GM12878 (cell line): Measurements from ENCODE around the gene C3. TPM values are rescaled to one million over a fixed set of nuclear protein-coding genes. Genes with fewer than 3 reads are reported as not detected.

Experiments used
- ATAC-seq: fragments of 200-7000 bp; cut with Tn5 transposase; 3 replicates; pipeline ENCODE4 v1.9.1; 2020; ENCODE audit warnings: mild to moderate bottlenecking, moderate library complexity
- BruUV-seq: library from RNA; stranded (reverse); fragments of 400-500 nt; replicated peaks from 2 replicates; lab custom pipeline; 2021; lab: Mats Ljungman, UMichigan
- CTCF ChIA-PET: fragments of 300-600 bp; sonication (Branson Sonifier 250); formaldehyde crosslinking; extraction: SDS; loops from one replicate; lab custom pipeline; 2021; ENCODE audit warnings: inconsistent platforms; lab: Yijun Ruan, JAX
- POLR2A ChIA-PET: fragments of 350-600 bp; formaldehyde crosslinking; extraction: SDS; loops from one replicate; lab custom pipeline; 2021; ENCODE audit warnings: inconsistent platforms; lab: Charles Lee
- RAD21 ChIA-PET: fragments of 300-600 bp; sonication (Branson Sonifier 250); formaldehyde crosslinking; loops from one replicate; lab custom pipeline; 2023; ENCODE audit warnings: antibody characterized with exemption; ENCODE audit not compliant: unreplicated experiment; lab: Charles Lee
- SMC1A ChIA-PET: fragments of 300-600 bp; sonication (Branson Sonifier 250); formaldehyde crosslinking; loops from one replicate; lab custom pipeline; 2023; ENCODE audit not compliant: unreplicated experiment, uncharacterized antibody; lab: Charles Lee
- DNase-seq: peaks from one replicate; pipeline ENCODE4 v3.0.0-alpha.2; 2011; ENCODE audit warnings: low read depth, low spot score
- FAIRE-seq: peaks from 3 replicates; lab custom pipeline; 2011; peaks lifted over from hg19 to GRCh38; lab: Jason Lieb, UNC
- H2AFZ ChIP-seq: 2 replicates; pipeline ENCODE4 v1.6.0; 2011; ENCODE audit warnings: low read depth, low read length, control low read depth; ENCODE audit not compliant: control insufficient read depth
- H3K27ac ChIP-seq: 2 replicates; pipeline ENCODE4 v1.5.1; 2011; ENCODE audit warnings: control low read depth; ENCODE audit not compliant: control insufficient read depth, insufficient read depth
- H3K27me3 ChIP-seq, 2 experiments: replicated peaks in 1 of 2; 2 replicates each; pipeline versions ENCODE4 v1.6.0 to v1.6.1; 2011; ENCODE audit warnings: low read length in 1 of 2; ENCODE audit not compliant: control insufficient read depth in 2 of 2, insufficient read depth in 2 of 2
- H3K36me3 ChIP-seq, 2 experiments: 2 replicates each; pipeline ENCODE4 v1.5.1; 2011; ENCODE audit warnings: low read length in 1 of 2; ENCODE audit not compliant: control insufficient read depth in 2 of 2, insufficient read depth in 2 of 2
- H3K4me1 ChIP-seq: 2 replicates; pipeline ENCODE4 v1.6.1; 2011; ENCODE audit warnings: mild to moderate bottlenecking, low read length, moderate library complexity, mixed read lengths; ENCODE audit not compliant: control insufficient read depth, insufficient read depth
- H3K4me2 ChIP-seq: 2 replicates; pipeline ENCODE4 v1.6.0; 2011; ENCODE audit warnings: control low read depth; ENCODE audit not compliant: control insufficient read depth, insufficient read depth
- H3K4me3 ChIP-seq: fragments of 200-600 bp; sonication (generic); 2 replicates; pipeline ENCODE4 v1.5.1; 2016
- H3K79me2 ChIP-seq: 2 replicates; pipeline ENCODE4 v1.6.0; 2011; ENCODE audit warnings: low read length; ENCODE audit not compliant: control insufficient read depth, insufficient read depth
- H3K9ac ChIP-seq: 2 replicates; pipeline ENCODE4 v1.8.0; 2011; ENCODE audit warnings: low read length, control low read depth, mixed read lengths; ENCODE audit not compliant: control insufficient read depth, insufficient read depth
- H3K9me3 ChIP-seq: replicated peaks from 3 replicates; pipeline ENCODE4 v1.5.1; 2011; ENCODE audit warnings: mild to moderate bottlenecking, low read length; ENCODE audit not compliant: control insufficient read depth, insufficient read depth
- H4K20me1 ChIP-seq: 2 replicates; pipeline ENCODE4 v1.6.0; 2011; ENCODE audit not compliant: control insufficient read depth, insufficient read depth
- BACH1 ChIP-seq: fragments of 450-650 bp; IDR thresholded peaks from 2 replicates; pipeline ENCODE4 v1.6.1; 2017; ENCODE audit warnings: mild to moderate bottlenecking, borderline replicate concordance
- BHLHE40 ChIP-seq, 2 experiments: fragments of 450-650 bp in 1 of 2; IDR thresholded peaks; 2 replicates each; pipeline ENCODE4 v1.6.1; 2011 to 2017; ENCODE audit warnings: low read depth in 2 of 2, borderline replicate concordance in 1 of 2, improper control_type of control experiment in 1 of 2, low read length in 1 of 2, mild to moderate bottlenecking in 1 of 2
- CBX3 ChIP-seq: fragments of 200-600 bp; sonication (generic); IDR thresholded peaks from 2 replicates; pipeline ENCODE4 v1.6.1; 2016; ENCODE audit warnings: low read depth, borderline replicate concordance
- CREM ChIP-seq: IDR thresholded peaks from 2 replicates; pipeline ENCODE4 v1.6.1; 2014; ENCODE audit warnings: antibody characterized with exemption, low read depth
- EZH2 ChIP-seq: IDR thresholded peaks from 2 replicates; pipeline ENCODE4 v1.6.1; 2012; ENCODE audit warnings: low read depth, mild to moderate bottlenecking, control low read depth, inconsistent platforms, low read length, borderline replicate concordance; ENCODE audit not compliant: control insufficient read depth
- MEF2A ChIP-seq: IDR thresholded peaks from 2 replicates; pipeline ENCODE4 v1.6.1; 2011; ENCODE audit warnings: low read depth, mild to moderate bottlenecking, low read length, moderate library complexity; ENCODE audit not compliant: insufficient read depth
- NR2F1 ChIP-seq: fragments of 450-650 bp; conservative IDR thresholded peaks from 2 replicates; pipeline ENCODE4 v1.6.1; 2017; ENCODE audit warnings: mild to moderate bottlenecking
- PML ChIP-seq: IDR thresholded peaks from 2 replicates; pipeline ENCODE4 v1.6.1; 2012; ENCODE audit warnings: low read length, inconsistent platforms
- RUNX3 ChIP-seq: IDR thresholded peaks from 2 replicates; pipeline ENCODE4 v1.6.1; 2012; ENCODE audit warnings: low read length, inconsistent platforms
- SIN3A ChIP-seq: IDR thresholded peaks from 2 replicates; pipeline ENCODE4 v1.6.1; 2012; ENCODE audit warnings: low read depth, low read length, improper control_type of control experiment
- STAT3 ChIP-seq: IDR thresholded peaks from 2 replicates; pipeline ENCODE4 v1.6.1; 2011; ENCODE audit warnings: low read depth, low read length, improper control_type of control experiment
- ZNF217 ChIP-seq: fragments of 450-650 bp; IDR thresholded peaks from 2 replicates; pipeline ENCODE4 v1.6.1; 2017; ENCODE audit warnings: antibody characterized with exemption, mild to moderate bottlenecking
- ZSCAN29 ChIP-seq: fragments of 450-650 bp; IDR thresholded peaks from 2 replicates; pipeline ENCODE4 v1.6.1; 2017; ENCODE audit warnings: mild to moderate bottlenecking, moderate library complexity
- WGBS: methylation state at CpG from one replicate; pipeline ENCODE4 v1.1.6; 2016; ENCODE audit warnings: low lambda C conversion rate; ENCODE audit not compliant: insufficient replicate concordance, insufficient coverage; ENCODE audit errors: missing lambda C conversion rate; 5-methylcytosine and 5-hydroxymethylcytosine counted together
- in situ Hi-C: fragments of 300-500 bp; cut with MboI; formaldehyde crosslinking; loops from 9 replicates; pipeline ENCODE4 v1.14.3; 2018; ENCODE audit warnings: mixed read lengths
- intact Hi-C: fragments of 100-400 bp; cut with micrococcal nuclease; formaldehyde crosslinking; loops from one replicate; pipeline ENCODE4 v1.14.2; 2022; ENCODE audit not compliant: unreplicated experiment
- polyA plus RNA-seq, 11 experiments: library from polyadenylated mRNA; depleted of rRNA in 4 of 11; unstranded in 6 of 11; stranded (reverse) in 5 of 11; fragments of >200 nt; fragmentation: Nextera tagmentation in 4 of 11; fragmentation: Illumina TruSeq in 1 of 11; extraction: Ambion mirVana in 4 of 11; extraction: Trizol in 1 of 11; gene quantifications; 1 replicate in 1 of 11; 2 replicates in 10 of 11; pipeline versions ENCODE4 v1.2.1 to v1.2.3, GENCODE V29; 2011 to 2016; ENCODE audit warnings: inconsistent platforms in 2 of 11, missing spikeins in 2 of 11, low read depth in 1 of 11
- total RNA-seq, 4 experiments: library from RNA; depleted of rRNA in 3 of 4; stranded (reverse); fragments of >200 nt in 3 of 4; fragmentation: Illumina TruSeq in 1 of 4; extraction: Trizol in 1 of 4; gene quantifications; 2 replicates each; pipeline versions ENCODE4 v1.2.1 to v1.2.3, GENCODE V29; 2013 to 2021
- TF ChIP-seq, protein P1 (sequence below): fragments of 450-650 bp; IDR thresholded peaks from 2 replicates; pipeline ENCODE4 v1.6.1; 2014; ENCODE audit warnings: mild to moderate bottlenecking
- TF ChIP-seq, protein P2 (sequence below): fragments of 450-650 bp; formaldehyde crosslinking; IDR thresholded peaks from 2 replicates; pipeline ENCODE4 v1.5.0; 2022; ENCODE audit warnings: mild to moderate bottlenecking, missing genetic modification characterization
- TF ChIP-seq, protein P3 (sequence below): IDR thresholded peaks from 2 replicates; pipeline ENCODE4 v1.6.1; 2012; ENCODE audit warnings: low read depth, low read length, improper control_type of control experiment
- TF ChIP-seq, protein P4 (sequence below): IDR thresholded peaks from 2 replicates; pipeline ENCODE4 v1.6.1; 2011; ENCODE audit warnings: borderline replicate concordance, low read depth, mild to moderate bottlenecking, moderate library complexity, low read length; ENCODE audit not compliant: insufficient read depth, poor library complexity, severe bottlenecking

C3 gene
- total and polyA plus RNA-seq, 10 of the 15 experiments (the other 5 are each of a cell fraction or from before 2014, with no cell fraction given): 0.20 to 6.7 (median 0.72) TPM

DNA sequence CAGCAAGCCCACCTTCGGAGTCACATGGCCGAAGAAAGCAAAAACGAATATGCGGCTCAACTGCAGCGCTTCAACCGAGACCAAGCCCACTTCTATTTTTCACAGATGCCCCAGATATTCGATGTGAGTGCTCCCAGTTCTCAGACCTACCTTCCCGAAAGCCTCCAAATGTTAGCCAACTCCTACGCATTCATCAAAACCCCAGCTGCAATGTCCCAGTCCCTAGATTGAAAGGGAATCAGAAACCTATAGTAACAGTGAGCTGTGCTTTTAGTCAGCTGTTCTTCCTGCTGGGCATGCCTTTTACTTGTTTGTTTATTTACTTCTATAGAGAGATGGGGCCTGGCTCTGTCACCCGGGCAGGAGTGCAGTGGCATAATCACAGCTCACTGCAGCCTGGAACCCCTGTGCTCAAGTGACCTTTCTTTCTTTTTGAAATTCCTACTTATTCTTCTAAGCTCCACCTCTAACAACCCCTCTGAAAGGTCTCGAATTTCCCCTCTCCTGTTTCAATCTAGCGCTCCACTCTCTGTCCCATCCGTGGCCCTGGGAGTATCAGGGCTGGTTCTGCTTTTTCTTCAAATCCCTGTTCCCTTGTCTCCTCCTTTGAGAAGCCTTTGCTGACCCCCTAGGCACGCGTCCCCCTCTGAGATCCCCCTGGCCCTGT lies 23.4 kb upstream of the C3 start:
- in situ Hi-C loops: no loop called here
- no peak overlapping the region for H2AFZ ChIP-seq
- no peak overlapping the region for H3K9ac ChIP-seq
- TF ChIP-seq SIN3A (no peak), BACH1 (no peak), ZNF217 (no peak), EZH2 (no peak), NR2F1 (no peak), RUNX3 (no peak), STAT3 (no peak), ZSCAN29 (no peak), PML (no peak), CREM (no peak), BHLHE40 (IDR thresholded peaks at IDR 0.05; ENCODE audit: borderline replicate concordance in 1 of 2, low read depth in 2 of 2, low read length in 1 of 2) (no peak), MEF2A (no peak), CBX3 (no peak)
- TF ChIP-seq, protein P1, sequence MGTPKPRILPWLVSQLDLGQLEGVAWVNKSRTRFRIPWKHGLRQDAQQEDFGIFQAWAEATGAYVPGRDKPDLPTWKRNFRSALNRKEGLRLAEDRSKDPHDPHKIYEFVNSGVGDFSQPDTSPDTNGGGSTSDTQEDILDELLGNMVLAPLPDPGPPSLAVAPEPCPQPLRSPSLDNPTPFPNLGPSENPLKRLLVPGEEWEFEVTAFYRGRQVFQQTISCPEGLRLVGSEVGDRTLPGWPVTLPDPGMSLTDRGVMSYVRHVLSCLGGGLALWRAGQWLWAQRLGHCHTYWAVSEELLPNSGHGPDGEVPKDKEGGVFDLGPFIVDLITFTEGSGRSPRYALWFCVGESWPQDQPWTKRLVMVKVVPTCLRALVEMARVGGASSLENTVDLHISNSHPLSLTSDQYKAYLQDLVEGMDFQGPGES: no peak
- TF ChIP-seq, protein P2, sequence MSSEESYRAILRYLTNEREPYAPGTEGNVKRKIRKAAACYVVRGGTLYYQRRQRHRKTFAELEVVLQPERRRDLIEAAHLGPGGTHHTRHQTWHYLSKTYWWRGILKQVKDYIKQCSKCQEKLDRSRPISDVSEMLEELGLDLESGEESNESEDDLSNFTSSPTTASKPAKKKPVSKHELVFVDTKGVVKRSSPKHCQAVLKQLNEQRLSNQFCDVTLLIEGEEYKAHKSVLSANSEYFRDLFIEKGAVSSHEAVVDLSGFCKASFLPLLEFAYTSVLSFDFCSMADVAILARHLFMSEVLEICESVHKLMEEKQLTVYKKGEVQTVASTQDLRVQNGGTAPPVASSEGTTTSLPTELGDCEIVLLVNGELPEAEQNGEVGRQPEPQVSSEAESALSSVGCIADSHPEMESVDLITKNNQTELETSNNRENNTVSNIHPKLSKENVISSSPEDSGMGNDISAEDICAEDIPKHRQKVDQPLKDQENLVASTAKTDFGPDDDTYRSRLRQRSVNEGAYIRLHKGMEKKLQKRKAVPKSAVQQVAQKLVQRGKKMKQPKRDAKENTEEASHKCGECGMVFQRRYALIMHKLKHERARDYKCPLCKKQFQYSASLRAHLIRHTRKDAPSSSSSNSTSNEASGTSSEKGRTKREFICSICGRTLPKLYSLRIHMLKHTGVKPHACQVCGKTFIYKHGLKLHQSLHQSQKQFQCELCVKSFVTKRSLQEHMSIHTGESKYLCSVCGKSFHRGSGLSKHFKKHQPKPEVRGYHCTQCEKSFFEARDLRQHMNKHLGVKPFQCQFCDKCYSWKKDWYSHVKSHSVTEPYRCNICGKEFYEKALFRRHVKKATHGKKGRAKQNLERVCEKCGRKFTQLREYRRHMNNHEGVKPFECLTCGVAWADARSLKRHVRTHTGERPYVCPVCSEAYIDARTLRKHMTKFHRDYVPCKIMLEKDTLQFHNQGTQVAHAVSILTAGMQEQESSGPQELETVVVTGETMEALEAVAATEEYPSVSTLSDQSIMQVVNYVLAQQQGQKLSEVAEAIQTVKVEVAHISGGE: no peak
- TF ChIP-seq, protein P3, sequence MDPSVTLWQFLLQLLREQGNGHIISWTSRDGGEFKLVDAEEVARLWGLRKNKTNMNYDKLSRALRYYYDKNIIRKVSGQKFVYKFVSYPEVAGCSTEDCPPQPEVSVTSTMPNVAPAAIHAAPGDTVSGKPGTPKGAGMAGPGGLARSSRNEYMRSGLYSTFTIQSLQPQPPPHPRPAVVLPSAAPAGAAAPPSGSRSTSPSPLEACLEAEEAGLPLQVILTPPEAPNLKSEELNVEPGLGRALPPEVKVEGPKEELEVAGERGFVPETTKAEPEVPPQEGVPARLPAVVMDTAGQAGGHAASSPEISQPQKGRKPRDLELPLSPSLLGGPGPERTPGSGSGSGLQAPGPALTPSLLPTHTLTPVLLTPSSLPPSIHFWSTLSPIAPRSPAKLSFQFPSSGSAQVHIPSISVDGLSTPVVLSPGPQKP: no peak
- TF ChIP-seq, protein P4, sequence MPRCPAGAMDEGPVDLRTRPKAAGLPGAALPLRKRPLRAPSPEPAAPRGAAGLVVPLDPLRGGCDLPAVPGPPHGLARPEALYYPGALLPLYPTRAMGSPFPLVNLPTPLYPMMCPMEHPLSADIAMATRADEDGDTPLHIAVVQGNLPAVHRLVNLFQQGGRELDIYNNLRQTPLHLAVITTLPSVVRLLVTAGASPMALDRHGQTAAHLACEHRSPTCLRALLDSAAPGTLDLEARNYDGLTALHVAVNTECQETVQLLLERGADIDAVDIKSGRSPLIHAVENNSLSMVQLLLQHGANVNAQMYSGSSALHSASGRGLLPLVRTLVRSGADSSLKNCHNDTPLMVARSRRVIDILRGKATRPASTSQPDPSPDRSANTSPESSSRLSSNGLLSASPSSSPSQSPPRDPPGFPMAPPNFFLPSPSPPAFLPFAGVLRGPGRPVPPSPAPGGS: no peak

More for the DNA sequence above, 23.4 kb upstream of the C3 start:
- no TSS peak for BruUV-seq
- WGBS: 90% methylated on average over 15 of the region's 15 CpGs
- SMC1A ChIA-PET: interaction anchor here (1.0 kb wide), 1 partner anchor 233 kb away, joined by 3 read pairs; no protein-coding TSS in a partner anchor
- peaks cover 9% of the 10 kb centered on the region for H3K4me1 ChIP-seq
- no peaks in the 10 kb centered on the region for H4K20me1 ChIP-seq
- FAIRE-seq: no peak
- H3K36me3 ChIP-seq: peaks cover 9 to 14% of the 10 kb centered on the region in 2 experiments; a peak in 3 of 4 replicates
- CTCF ChIA-PET: interaction anchor here (0.6 to 1.3 kb wide), 3 partner anchors 11 to 421 kb away, joined by 3 to 4 read pairs (median 3); no protein-coding TSS in a partner anchor
- no peak for DNase-seq
- POLR2A ChIA-PET: interaction anchor here (0.6 to 0.9 kb wide), 2 partner anchors 56 to 301 kb away, joined by 4 to 5 read pairs; no protein-coding TSS in a partner anchor
- H3K27me3 ChIP-seq: no peaks in the 10 kb centered on the region
- intact Hi-C loops: no loop called here
- H3K4me2 ChIP-seq: no peak overlapping the region
- RAD21 ChIA-PET: interaction anchor here (1.6 kb wide), 1 partner anchor 29 kb away, joined by 4 read pairs; the partner anchor contains the start of gene VAV1
- no peak for ATAC-seq
- H3K9me3 ChIP-seq: no peaks in the 10 kb centered on the region
- H3K79me2 ChIP-seq: peaks cover 22% of the 10 kb centered on the region
- H3K27ac ChIP-seq: no peak overlapping the region
- no peak overlapping the region for H3K4me3 ChIP-seq
